Measurements from ENCODE around the gene GLI1.
A peak's percentile ranks its signal among the peaks of the same experiment; 100 is the strongest.

The GLI1 gene

GRCh38 chr12:57459055-57459749, 383 bp upstream of the GLI1 start:
- Histone ChIP-seq H3K4me3 (ENCODE audit: low read length) (peak overlapping the region; percentile 52), H3K27me3 (ENCODE audit: insufficient read depth, low read length) (no peaks in the 10 kb centered on the region), H3K4me1 (ENCODE audit: insufficient read depth, low read length) (peaks cover 31% of the 10 kb centered on the region), H2AFZ (ENCODE audit: low read depth, low read length) (peak overlapping the region; percentile 66), H3K9me3 (ENCODE audit: low read length) (no peaks in the 10 kb centered on the region), H3K36me3 (ENCODE audit: insufficient read depth, low read length) (no peaks in the 10 kb centered on the region)

GRCh38 chr12:57460468-57460784, 841 bp downstream of the GLI1 start:
- no peaks in the 10 kb centered on the region for H3K9me3 ChIP-seq (ENCODE audit: low read length)
- H3K4me3 ChIP-seq (ENCODE audit: low read length) = peak overlapping the region; percentile 52

GRCh38 chr12:57460841-57461275, 1.3 kb downstream of the GLI1 start:
- Histone ChIP-seq H3K4me1 (ENCODE audit: insufficient read depth, low read length) (peaks cover 26% of the 10 kb centered on the region), H3K4me3 (ENCODE audit: low read length) (peak overlapping the region; percentile 52), H3K9me3 (ENCODE audit: low read length) (no peaks in the 10 kb centered on the region), H3K36me3 (ENCODE audit: insufficient read depth, low read length) (no peaks in the 10 kb centered on the region), H2AFZ (ENCODE audit: low read depth, low read length) (no peak overlapping the region), H3K27me3 (ENCODE audit: insufficient read depth, low read length) (no peaks in the 10 kb centered on the region)

More at GRCh38 chr12:57460468-57460784, 841 bp downstream of the GLI1 start:
- H3K36me3 ChIP-seq (ENCODE audit: insufficient read depth, low read length) = no peaks in the 10 kb centered on the region
- H3K27me3 ChIP-seq (ENCODE audit: insufficient read depth, low read length) = no peaks in the 10 kb centered on the region
- H2AFZ ChIP-seq (ENCODE audit: low read depth, low read length) = no peak overlapping the region
- peaks cover 28% of the 10 kb centered on the region for H3K4me1 ChIP-seq (ENCODE audit: insufficient read depth, low read length)

- no peaks in the 10 kb centered on the region for H3K27me3 ChIP-seq (ENCODE audit: insufficient read depth, low read length)
- peaks cover 26% of the 10 kb centered on the region for H3K4me1 ChIP-seq (ENCODE audit: insufficient read depth, low read length)
- no peak overlapping the region for H2AFZ ChIP-seq (ENCODE audit: low read depth, low read length)
- H3K4me3 ChIP-seq (ENCODE audit: low read length) = peak overlapping the region; percentile 52
- no peaks in the 10 kb centered on the region for H3K36me3 ChIP-seq (ENCODE audit: insufficient read depth, low read length)
- H3K9me3 ChIP-seq (ENCODE audit: low read length) = no peaks in the 10 kb centered on the region
Measured at GRCh38 chr12:57461276-57461916, 1.8 kb downstream of the GLI1 start.

GRCh38 chr12:57461917-57462250, 2.3 kb downstream of the GLI1 start:
- Histone ChIP-seq H3K4me3 (ENCODE audit: low read length) (peak overlapping the region; percentile 52), H2AFZ (ENCODE audit: low read depth, low read length) (no peak overlapping the region), H3K4me1 (ENCODE audit: insufficient read depth, low read length) (peaks cover 26% of the 10 kb centered on the region), H3K9me3 (ENCODE audit: low read length) (no peaks in the 10 kb centered on the region), H3K27me3 (ENCODE audit: insufficient read depth, low read length) (no peaks in the 10 kb centered on the region), H3K36me3 (ENCODE audit: insufficient read depth, low read length) (no peaks in the 10 kb centered on the region)

- Histone ChIP-seq H3K9me3 (ENCODE audit: low read length) (no peaks in the 10 kb centered on the region), H3K4me3 (ENCODE audit: low read length) (peak overlapping the region; percentile 52), H3K36me3 (ENCODE audit: insufficient read depth, low read length) (no peaks in the 10 kb centered on the region), H3K4me1 (ENCODE audit: insufficient read depth, low read length) (peaks cover 26% of the 10 kb centered on the region), H2AFZ (ENCODE audit: low read depth, low read length) (no peak overlapping the region), H3K27me3 (ENCODE audit: insufficient read depth, low read length) (no peaks in the 10 kb centered on the region)
Measured at GRCh38 chr12:57462251-57462911, 2.8 kb downstream of the GLI1 start.

GRCh38 chr12:57462912-57463253, 3.3 kb downstream of the GLI1 start:
- Histone ChIP-seq H3K9me3 (ENCODE audit: low read length) (no peaks in the 10 kb centered on the region), H2AFZ (ENCODE audit: low read depth, low read length) (no peak overlapping the region), H3K4me3 (ENCODE audit: low read length) (no peak overlapping the region), H3K4me1 (ENCODE audit: insufficient read depth, low read length) (peaks cover 26% of the 10 kb centered on the region), H3K27me3 (ENCODE audit: insufficient read depth, low read length) (no peaks in the 10 kb centered on the region), H3K36me3 (ENCODE audit: insufficient read depth, low read length) (no peaks in the 10 kb centered on the region)

GRCh38 chr12:57464569-57464968, 5.0 kb downstream of the GLI1 start:
- H2AFZ ChIP-seq (ENCODE audit: low read depth, low read length) = no peak overlapping the region
- no peak overlapping the region for H3K4me3 ChIP-seq (ENCODE audit: low read length)
- H3K4me1 ChIP-seq (ENCODE audit: insufficient read depth, low read length) = peaks cover 22% of the 10 kb centered on the region
- H3K36me3 ChIP-seq (ENCODE audit: insufficient read depth, low read length) = no peaks in the 10 kb centered on the region
- H3K9me3 ChIP-seq (ENCODE audit: low read length) = no peaks in the 10 kb centered on the region
- no peaks in the 10 kb centered on the region for H3K27me3 ChIP-seq (ENCODE audit: insufficient read depth, low read length)

- no peak overlapping the region for H2AFZ ChIP-seq (ENCODE audit: low read depth, low read length)
- no peak overlapping the region for H3K4me3 ChIP-seq (ENCODE audit: low read length)
- peaks cover 21% of the 10 kb centered on the region for H3K4me1 ChIP-seq (ENCODE audit: insufficient read depth, low read length)
- H3K36me3 ChIP-seq (ENCODE audit: insufficient read depth, low read length) = no peaks in the 10 kb centered on the region
- H3K9me3 ChIP-seq (ENCODE audit: low read length) = no peaks in the 10 kb centered on the region
- H3K27me3 ChIP-seq (ENCODE audit: insufficient read depth, low read length) = no peaks in the 10 kb centered on the region
Measured at GRCh38 chr12:57465030-57465746, 5.6 kb downstream of the GLI1 start.

GRCh38 chr12:57465747-57466505, 6.3 kb downstream of the GLI1 start:
- peaks cover 3% of the 10 kb centered on the region for H3K36me3 ChIP-seq (ENCODE audit: insufficient read depth, low read length)
- H3K4me1 ChIP-seq (ENCODE audit: insufficient read depth, low read length) = peaks cover 14% of the 10 kb centered on the region
- no peaks in the 10 kb centered on the region for H3K27me3 ChIP-seq (ENCODE audit: insufficient read depth, low read length)
- H3K4me3 ChIP-seq (ENCODE audit: low read length) = no peak overlapping the region
- H2AFZ ChIP-seq (ENCODE audit: low read depth, low read length) = no peak overlapping the region
- H3K9me3 ChIP-seq (ENCODE audit: low read length) = no peaks in the 10 kb centered on the region

GRCh38 chr12:57467212-57467874, 7.8 kb downstream of the GLI1 start:
- Histone ChIP-seq H2AFZ (ENCODE audit: low read depth, low read length) (no peak overlapping the region), H3K36me3 (ENCODE audit: insufficient read depth, low read length) (peaks cover 4% of the 10 kb centered on the region), H3K9me3 (ENCODE audit: low read length) (no peaks in the 10 kb centered on the region), H3K4me3 (ENCODE audit: low read length) (no peak overlapping the region), H3K27me3 (ENCODE audit: insufficient read depth, low read length) (no peaks in the 10 kb centered on the region), H3K4me1 (ENCODE audit: insufficient read depth, low read length) (peaks cover 4% of the 10 kb centered on the region)

- no peaks in the 10 kb centered on the region for H3K9me3 ChIP-seq (ENCODE audit: low read length)
- H2AFZ ChIP-seq (ENCODE audit: low read depth, low read length) = no peak overlapping the region
- peaks cover 4% of the 10 kb centered on the region for H3K36me3 ChIP-seq (ENCODE audit: insufficient read depth, low read length)
- H3K27me3 ChIP-seq (ENCODE audit: insufficient read depth, low read length) = no peaks in the 10 kb centered on the region
- H3K4me3 ChIP-seq (ENCODE audit: low read length) = no peak overlapping the region
- no peaks in the 10 kb centered on the region for H3K4me1 ChIP-seq (ENCODE audit: insufficient read depth, low read length)
Measured at GRCh38 chr12:57467915-57468314, 8.3 kb downstream of the GLI1 start.
